Measurements from ENCODE around the gene UVRAG. TPM values are rescaled to one million over a fixed set of nuclear protein-coding genes. Genes with fewer than 3 reads are reported as not detected.
"Not testable (repeated sequence)": the region's sequence is repeated elsewhere in the genome, so short reads cannot be mapped to it uniquely, and the experiment has no call there.

Gene UVRAG
- polyA plus RNA-seq, 1 donor (not counting 4 experiments of a cell fraction or from before 2014, with no cell fraction given): 11.9 TPM

DNA sequence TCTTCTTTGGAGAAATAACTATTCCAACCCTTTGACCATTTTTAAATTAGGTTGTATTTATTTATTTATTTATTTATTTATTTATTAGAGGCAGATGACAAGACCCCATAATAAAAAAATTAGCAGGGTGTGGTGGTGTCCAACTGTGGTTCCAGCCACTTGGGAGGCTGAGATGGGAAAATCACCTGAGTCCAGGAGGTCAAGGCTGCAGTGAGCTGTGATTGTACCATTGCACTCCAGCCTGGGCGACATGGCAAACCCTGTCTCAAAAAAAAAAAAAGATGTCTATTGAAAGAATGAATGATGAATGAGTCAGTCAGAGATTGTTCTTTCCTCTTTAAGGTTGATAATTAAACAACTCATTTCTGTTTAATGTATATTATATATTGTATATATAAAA, 261.7 kb downstream of the UVRAG start:
- Histone ChIP-seq H2AFZ (ENCODE audit: control insufficient read depth, low read length) (no peak overlapping the region), H3K9me1 (ENCODE audit: control insufficient read depth, extremely low read depth, insufficient read depth, low read length) (no peaks in the 10 kb centered on the region), H3K27me3 (ENCODE audit: control insufficient read depth, extremely low read depth, insufficient read depth, low read length) (no peaks in the 10 kb centered on the region), H3K27ac (ENCODE audit: control insufficient read depth, insufficient read depth, low read length) (no peak overlapping the region), H3K4me1 (ENCODE audit: control insufficient read depth, extremely low read depth, insufficient read depth, low read length) (no peaks in the 10 kb centered on the region), H3K9ac (ENCODE audit: control insufficient read depth, extremely low read depth, insufficient read depth, low read length) (no peak overlapping the region), H3K4me2 (ENCODE audit: control insufficient read depth, extremely low read depth, insufficient read depth, low read depth, low read length) (no peak overlapping the region), H4K20me1 (ENCODE audit: control insufficient read depth, extremely low read depth, insufficient read depth, low read length) (no peaks in the 10 kb centered on the region), H3K4me3 (ENCODE audit: control insufficient read depth in 2 of 3, extremely low read depth in 1 of 3, insufficient read depth in 2 of 3, low read depth in 1 of 3, low read length in 3 of 3) (no peak overlapping the region), H3K9me3 (ENCODE audit: control insufficient read depth, low read depth, low read length) (no peaks in the 10 kb centered on the region), H3K36me3 (ENCODE audit: control insufficient read depth in 2 of 2, extremely low read depth in 1 of 2, insufficient read depth in 2 of 2, low read length in 2 of 2) (no peaks in the 10 kb centered on the region), H3K79me2 (ENCODE audit: control insufficient read depth, insufficient read depth, low read length) (no peaks in the 10 kb centered on the region)
- dilution Hi-C loops (cut with MboI; ENCODE audit: extremely low pct_ligation_motif_present, low sequenced_read_pairs): no loop called here
- FAIRE-seq (no peak), DNase-seq (ENCODE audit: low read depth, low spot score) (no peak)
- TF ChIP-seq EZH2 (IDR thresholded peaks at IDR 0.05; ENCODE audit: low read length): no peak
- TF ChIP-seq, protein P1, sequence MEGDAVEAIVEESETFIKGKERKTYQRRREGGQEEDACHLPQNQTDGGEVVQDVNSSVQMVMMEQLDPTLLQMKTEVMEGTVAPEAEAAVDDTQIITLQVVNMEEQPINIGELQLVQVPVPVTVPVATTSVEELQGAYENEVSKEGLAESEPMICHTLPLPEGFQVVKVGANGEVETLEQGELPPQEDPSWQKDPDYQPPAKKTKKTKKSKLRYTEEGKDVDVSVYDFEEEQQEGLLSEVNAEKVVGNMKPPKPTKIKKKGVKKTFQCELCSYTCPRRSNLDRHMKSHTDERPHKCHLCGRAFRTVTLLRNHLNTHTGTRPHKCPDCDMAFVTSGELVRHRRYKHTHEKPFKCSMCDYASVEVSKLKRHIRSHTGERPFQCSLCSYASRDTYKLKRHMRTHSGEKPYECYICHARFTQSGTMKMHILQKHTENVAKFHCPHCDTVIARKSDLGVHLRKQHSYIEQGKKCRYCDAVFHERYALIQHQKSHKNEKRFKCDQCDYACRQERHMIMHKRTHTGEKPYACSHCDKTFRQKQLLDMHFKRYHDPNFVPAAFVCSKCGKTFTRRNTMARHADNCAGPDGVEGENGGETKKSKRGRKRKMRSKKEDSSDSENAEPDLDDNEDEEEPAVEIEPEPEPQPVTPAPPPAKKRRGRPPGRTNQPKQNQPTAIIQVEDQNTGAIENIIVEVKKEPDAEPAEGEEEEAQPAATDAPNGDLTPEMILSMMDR (optimal IDR thresholded peaks at IDR 0.05 in 1 of 3, IDR thresholded peaks at IDR 0.05 in 1 of 3, conservative IDR thresholded peaks at IDR 0.05 in 1 of 3; ENCODE audit: extremely low read depth in 1 of 3, insufficient read depth in 2 of 3, low read length in 3 of 3): no peak

GRCh38 chr11:76077575-76078150, 262.7 kb downstream of the UVRAG start:
- no peak for FAIRE-seq

GRCh38 chr11:76081084-76081483, 266.1 kb downstream of the UVRAG start:
- H3K4me3 ChIP-seq (ENCODE audit: control insufficient read depth in 2 of 3, extremely low read depth in 1 of 3, insufficient read depth in 2 of 3, low read depth in 1 of 3, low read length in 3 of 3); H3K4me2 ChIP-seq (ENCODE audit: control insufficient read depth, extremely low read depth, insufficient read depth, low read depth, low read length); H3K9me1 ChIP-seq (ENCODE audit: control insufficient read depth, extremely low read depth, insufficient read depth, low read length); FAIRE-seq; H3K9me3 ChIP-seq (ENCODE audit: control insufficient read depth, low read depth, low read length); H3K27ac ChIP-seq (ENCODE audit: control insufficient read depth, insufficient read depth, low read length); DNase-seq (ENCODE audit: low read depth, low spot score); H3K79me2 ChIP-seq (ENCODE audit: control insufficient read depth, insufficient read depth, low read length); H3K9ac ChIP-seq (ENCODE audit: control insufficient read depth, extremely low read depth, insufficient read depth, low read length); dilution Hi-C loops (cut with MboI; ENCODE audit: extremely low pct_ligation_motif_present, low sequenced_read_pairs); H2AFZ ChIP-seq (ENCODE audit: control insufficient read depth, low read length); H3K4me1 ChIP-seq (ENCODE audit: control insufficient read depth, extremely low read depth, insufficient read depth, low read length); H3K27me3 ChIP-seq (ENCODE audit: control insufficient read depth, extremely low read depth, insufficient read depth, low read length); H3K36me3 ChIP-seq (ENCODE audit: control insufficient read depth in 2 of 2, extremely low read depth in 1 of 2, insufficient read depth in 2 of 2, low read length in 2 of 2); H4K20me1 ChIP-seq (ENCODE audit: control insufficient read depth, extremely low read depth, insufficient read depth, low read length): not testable (repeated sequence)

More at GRCh38 chr11:76077575-76078150, 262.7 kb downstream of the UVRAG start:
- Histone ChIP-seq H3K9me1 (ENCODE audit: control insufficient read depth, extremely low read depth, insufficient read depth, low read length) (no peaks in the 10 kb centered on the region), H3K9ac (ENCODE audit: control insufficient read depth, extremely low read depth, insufficient read depth, low read length) (no peak overlapping the region), H3K27me3 (ENCODE audit: control insufficient read depth, extremely low read depth, insufficient read depth, low read length) (no peaks in the 10 kb centered on the region), H3K36me3 (ENCODE audit: control insufficient read depth in 2 of 2, extremely low read depth in 1 of 2, insufficient read depth in 2 of 2, low read length in 2 of 2) (no peaks in the 10 kb centered on the region), H3K27ac (ENCODE audit: control insufficient read depth, insufficient read depth, low read length) (no peak overlapping the region), H3K4me1 (ENCODE audit: control insufficient read depth, extremely low read depth, insufficient read depth, low read length) (no peaks in the 10 kb centered on the region), H3K4me2 (ENCODE audit: control insufficient read depth, extremely low read depth, insufficient read depth, low read depth, low read length) (no peak overlapping the region), H2AFZ (ENCODE audit: control insufficient read depth, low read length) (no peak overlapping the region), H3K79me2 (ENCODE audit: control insufficient read depth, insufficient read depth, low read length) (no peaks in the 10 kb centered on the region), H4K20me1 (ENCODE audit: control insufficient read depth, extremely low read depth, insufficient read depth, low read length) (no peaks in the 10 kb centered on the region), H3K4me3 (ENCODE audit: control insufficient read depth in 2 of 3, extremely low read depth in 1 of 3, insufficient read depth in 2 of 3, low read depth in 1 of 3, low read length in 3 of 3) (no peak overlapping the region), H3K9me3 (ENCODE audit: control insufficient read depth, low read depth, low read length) (no peaks in the 10 kb centered on the region)
- dilution Hi-C loops (cut with MboI; ENCODE audit: extremely low pct_ligation_motif_present, low sequenced_read_pairs): no loop called here
- TF ChIP-seq EZH2 (IDR thresholded peaks at IDR 0.05; ENCODE audit: low read length): no peak
- TF ChIP-seq, protein P1 (optimal IDR thresholded peaks at IDR 0.05 in 1 of 3, IDR thresholded peaks at IDR 0.05 in 1 of 3, conservative IDR thresholded peaks at IDR 0.05 in 1 of 3; ENCODE audit: extremely low read depth in 1 of 3, insufficient read depth in 2 of 3, low read length in 3 of 3): no peak
- no peak for DNase-seq (ENCODE audit: low read depth, low spot score)
